HEK293T (cell line): Measurements from ENCODE around the gene CPEB1.

Experiments used
- CTCF ChIA-PET: fragments of 350-600 bp; formaldehyde crosslinking; extraction: SDS; loops from one replicate; lab custom pipeline; 2021; ENCODE audit warnings: antibody characterized with exemption, inconsistent platforms; lab: Yijun Ruan, JAX
- POLR2A ChIA-PET: fragments of 350-600 bp; formaldehyde crosslinking; extraction: SDS; loops from one replicate; lab custom pipeline; 2020; ENCODE audit warnings: antibody characterized with exemption, inconsistent platforms; lab: Yijun Ruan, JAX
- DNase-seq: peaks from one replicate; pipeline ENCODE4 v3.0.0; 2012; ENCODE audit warnings: mixed read lengths; ENCODE audit errors: extremely low spot score
- ARNT ChIP-seq: fragments of 450-650 bp; IDR thresholded peaks from 2 replicates; pipeline ENCODE4 v1.6.1; 2017; ENCODE audit warnings: mild to moderate bottlenecking
- BHLHE40 ChIP-seq: fragments of 450-650 bp; IDR thresholded peaks from 2 replicates; pipeline ENCODE4 v1.6.1; 2016; ENCODE audit warnings: mild to moderate bottlenecking, moderate library complexity, borderline replicate concordance
- CTBP1 ChIP-seq: fragments of 450-650 bp; IDR thresholded peaks from 2 replicates; pipeline ENCODE4 v1.6.1; 2016; ENCODE audit warnings: borderline replicate concordance
- ELF4 ChIP-seq: fragments of 450-650 bp; IDR thresholded peaks from 2 replicates; pipeline ENCODE4 v1.6.1; 2017; ENCODE audit warnings: antibody characterized with exemption
- FOXA1 ChIP-seq: fragments of 450-650 bp; IDR thresholded peaks from 2 replicates; pipeline ENCODE4 v1.6.1; 2016; ENCODE audit warnings: mild to moderate bottlenecking
- FOXK2 ChIP-seq: fragments of 450-650 bp; IDR thresholded peaks from 2 replicates; pipeline ENCODE4 v1.6.1; 2016; ENCODE audit warnings: mild to moderate bottlenecking
- FOXM1 ChIP-seq: fragments of 450-650 bp; IDR thresholded peaks from 2 replicates; pipeline ENCODE4 v1.6.1; 2017; ENCODE audit warnings: mild to moderate bottlenecking, borderline replicate concordance
- HDGF ChIP-seq: fragments of 450-650 bp; IDR thresholded peaks from 2 replicates; pipeline ENCODE4 v1.6.1; 2017; ENCODE audit warnings: antibody characterized with exemption, borderline replicate concordance
- L3MBTL2 ChIP-seq: fragments of 450-650 bp; conservative IDR thresholded peaks from 2 replicates; pipeline ENCODE4 v1.6.1; 2016; ENCODE audit warnings: mild to moderate bottlenecking
- LEF1 ChIP-seq: fragments of 450-650 bp; IDR thresholded peaks from 2 replicates; pipeline ENCODE4 v1.6.1; 2017; ENCODE audit warnings: mild to moderate bottlenecking, borderline replicate concordance
- NFRKB ChIP-seq: fragments of 450-650 bp; IDR thresholded peaks from 2 replicates; pipeline ENCODE4 v1.6.1; 2016; ENCODE audit warnings: mild to moderate bottlenecking, moderate library complexity
- PKNOX1 ChIP-seq: fragments of 450-650 bp; IDR thresholded peaks from 2 replicates; pipeline ENCODE4 v1.6.1; 2016
- SP1 ChIP-seq: fragments of 450-650 bp; IDR thresholded peaks from 2 replicates; pipeline ENCODE4 v1.6.1; 2017
- SUZ12 ChIP-seq: fragments of 450-650 bp; IDR thresholded peaks from 2 replicates; pipeline ENCODE4 v1.6.1; 2016; ENCODE audit warnings: mild to moderate bottlenecking
- TARDBP ChIP-seq: fragments of 450-650 bp; IDR thresholded peaks from 2 replicates; pipeline ENCODE4 v1.6.1; 2016
- ZNF384 ChIP-seq: fragments of 450-650 bp; IDR thresholded peaks from 2 replicates; pipeline ENCODE4 v1.6.1; 2016

The CPEB1 gene

DNA sequence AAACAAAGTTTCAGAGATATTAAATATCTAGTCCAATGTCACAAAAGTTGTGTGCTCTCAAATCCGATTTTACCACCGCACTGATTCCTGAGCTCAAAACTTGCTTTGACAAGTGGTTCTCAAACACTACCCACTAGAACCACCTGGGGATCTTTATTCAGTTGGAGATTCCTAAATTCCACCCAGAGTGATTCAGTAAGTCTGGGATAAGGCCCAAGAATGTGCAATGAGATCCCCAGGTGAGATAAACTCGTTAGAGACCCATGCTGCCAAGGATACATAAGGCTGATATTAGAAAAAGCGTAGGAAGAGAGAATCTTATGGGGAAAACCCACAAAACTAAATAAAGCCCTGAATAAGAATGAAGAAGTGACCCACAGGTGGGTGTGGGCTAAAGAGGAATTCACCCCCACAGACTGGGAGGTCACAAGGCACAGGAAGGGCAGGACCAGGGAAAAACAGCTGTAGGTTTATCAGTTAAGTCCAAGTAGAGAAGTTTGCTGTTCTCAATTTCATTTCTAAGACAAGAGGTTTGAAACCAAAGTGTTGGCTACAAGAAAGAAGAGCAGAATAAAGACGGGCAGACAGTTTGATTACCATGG lies 95.4 kb downstream of the CPEB1 start:
- no peak for TF ChIP-seq ARNT
- TF ChIP-seq NFRKB = no peak
- no peak for TF ChIP-seq BHLHE40
- TF ChIP-seq LEF1 = no peak
- no peak for TF ChIP-seq SUZ12
- no peak for TF ChIP-seq ZNF384
- TF ChIP-seq FOXA1 = no peak
- TF ChIP-seq PKNOX1 = no peak
- no peak for TF ChIP-seq TARDBP
- TF ChIP-seq SP1 = no peak
- no peak for TF ChIP-seq FOXK2
- no peak for TF ChIP-seq ELF4
- TF ChIP-seq HDGF = no peak
- TF ChIP-seq CTBP1 = no peak
- no peak for TF ChIP-seq FOXM1
- DNase-seq = no peak
- POLR2A ChIA-PET = interaction anchor here (1.9 kb wide), 1 partner anchor 12 kb away, joined by 7 read pairs; the partner anchor contains the start of gene RPS17
- CTCF ChIA-PET = interaction anchor here (1.0 to 1.2 kb wide), 2 partner anchors 9 to 12 kb away, joined by 3 read pairs; partner anchors contain the start of gene RPS17

GRCh38 chr15:82549199-82549665 lies 97.9 kb downstream of the CPEB1 start:
- no peak for DNase-seq
- ChIA-PET POLR2A (interaction anchor here (0.9 to 1.4 kb wide), 2 partner anchors 9 to 13 kb away, joined by 5 to 9 read pairs; partner anchors contain the start of gene RPS17), CTCF (interaction anchor here (0.8 kb wide), 1 partner anchor 9 kb away, joined by 6 read pairs; the partner anchor contains the start of gene RPS17)
- no peak for TF ChIP-seq NFRKB
- no peak for TF ChIP-seq PKNOX1
- TF ChIP-seq FOXA1 = no peak
- no peak for TF ChIP-seq HDGF
- no peak for TF ChIP-seq L3MBTL2
- no peak for TF ChIP-seq BHLHE40
- no peak for TF ChIP-seq SUZ12
- no peak for TF ChIP-seq ZNF384
- no peak for TF ChIP-seq SP1
- TF ChIP-seq TARDBP = no peak
- TF ChIP-seq FOXK2 = no peak
- TF ChIP-seq FOXM1 = no peak
- TF ChIP-seq CTBP1 = no peak
- TF ChIP-seq LEF1 = no peak
- TF ChIP-seq ELF4 = no peak
- no peak for TF ChIP-seq ARNT

DNA sequence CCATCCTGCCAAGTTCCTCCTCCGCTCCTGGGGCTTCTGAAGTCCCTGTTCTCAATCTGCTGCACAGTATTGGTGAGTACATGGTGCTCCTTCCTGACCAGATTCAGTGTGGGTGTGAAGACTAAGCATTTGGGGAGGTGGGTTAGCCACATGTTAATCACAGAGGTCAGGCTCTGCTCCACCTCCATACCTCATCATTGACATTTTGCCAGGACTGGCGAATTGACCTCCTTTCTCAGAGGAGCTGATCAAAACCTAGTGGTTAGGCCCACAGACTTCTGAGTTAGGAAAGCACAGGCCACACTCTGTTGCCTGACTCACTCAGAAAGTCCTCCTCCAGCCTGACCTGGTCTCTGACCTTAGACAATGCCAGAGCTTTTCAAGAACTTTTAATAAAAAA lies 98.5 kb downstream of the CPEB1 start:
- ChIA-PET CTCF (interaction anchor here (0.6 to 0.8 kb wide), 2 partner anchors 8 to 165 kb away, joined by 3 to 6 read pairs; partner anchors contain the start of gene RPS17), POLR2A (interaction anchor here (0.9 to 1.4 kb wide), 2 partner anchors 8 to 13 kb away, joined by 5 to 9 read pairs; partner anchors contain the start of gene RPS17)
- TF ChIP-seq HDGF = no peak
- TF ChIP-seq FOXK2 = no peak
- no peak for TF ChIP-seq TARDBP
- no peak for TF ChIP-seq ZNF384
- no peak for DNase-seq

DNA sequence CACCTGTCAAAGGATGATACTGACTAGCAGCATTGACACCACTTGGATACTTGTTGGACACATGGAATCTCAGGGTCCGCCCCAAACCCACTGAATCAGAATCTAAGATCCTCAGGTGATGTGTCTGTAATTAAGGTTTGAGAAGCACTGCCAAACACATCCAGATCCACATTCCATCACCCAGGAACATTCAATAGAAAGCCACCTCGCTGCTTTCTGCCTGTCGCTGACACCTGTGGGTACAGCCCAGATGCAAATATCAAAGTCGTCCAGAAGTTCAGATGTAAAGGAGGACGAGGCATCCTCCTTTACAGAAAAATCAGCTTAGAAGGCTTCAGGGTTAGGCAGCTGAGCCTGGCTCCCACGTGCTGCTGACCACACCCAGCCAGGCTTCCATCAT lies 101.7 kb downstream of the CPEB1 start:
- ChIA-PET CTCF (interaction anchor here (0.7 kb wide), 1 partner anchor 455 kb away, joined by 3 read pairs; no protein-coding TSS in a partner anchor), POLR2A (no interaction called here)
- TF ChIP-seq FOXM1 (no peak), BHLHE40 (no peak), HDGF (no peak), ARNT (no peak), ZNF384 (no peak), CTBP1 (no peak), FOXA1 (no peak), TARDBP (no peak), PKNOX1 (no peak), LEF1 (no peak), ELF4 (no peak), L3MBTL2 (no peak), FOXK2 (no peak), NFRKB (no peak), SUZ12 (no peak)
- no peak for DNase-seq

DNA sequence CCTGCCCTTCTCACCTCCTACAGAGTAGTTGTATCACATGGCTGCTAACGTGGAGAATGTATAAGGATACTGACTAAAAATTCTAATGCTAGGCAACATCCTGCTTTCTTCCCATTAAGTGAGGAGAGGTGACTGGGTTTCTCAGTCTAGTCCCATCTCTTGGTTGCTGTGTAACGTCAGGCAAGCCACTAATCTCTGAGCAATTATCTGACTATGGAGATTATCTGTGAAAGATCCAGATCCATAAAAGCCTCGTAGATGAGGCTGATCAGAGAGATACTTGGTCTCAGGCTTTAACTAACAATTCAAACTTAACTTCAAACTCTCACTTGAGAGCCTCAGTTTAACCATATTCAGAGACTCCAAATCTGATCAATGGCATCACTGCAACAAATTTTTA lies 102.2 kb downstream of the CPEB1 start:
- CTCF ChIA-PET = no interaction called here
- TF ChIP-seq ELF4 = no peak
- TF ChIP-seq FOXK2 = no peak
- TF ChIP-seq FOXM1 = no peak
- no peak for TF ChIP-seq PKNOX1
- no peak for TF ChIP-seq L3MBTL2
- TF ChIP-seq FOXA1 = no peak
- no peak for TF ChIP-seq SP1
- no peak for TF ChIP-seq HDGF
- no peak for TF ChIP-seq SUZ12
- no peak for TF ChIP-seq LEF1
- no peak for TF ChIP-seq BHLHE40
- no peak for TF ChIP-seq NFRKB
- POLR2A ChIA-PET = interaction anchor here (2.7 kb wide), 1 partner anchor 9 kb away, joined by 13 read pairs; no protein-coding TSS in a partner anchor
- no peak for DNase-seq

DNA sequence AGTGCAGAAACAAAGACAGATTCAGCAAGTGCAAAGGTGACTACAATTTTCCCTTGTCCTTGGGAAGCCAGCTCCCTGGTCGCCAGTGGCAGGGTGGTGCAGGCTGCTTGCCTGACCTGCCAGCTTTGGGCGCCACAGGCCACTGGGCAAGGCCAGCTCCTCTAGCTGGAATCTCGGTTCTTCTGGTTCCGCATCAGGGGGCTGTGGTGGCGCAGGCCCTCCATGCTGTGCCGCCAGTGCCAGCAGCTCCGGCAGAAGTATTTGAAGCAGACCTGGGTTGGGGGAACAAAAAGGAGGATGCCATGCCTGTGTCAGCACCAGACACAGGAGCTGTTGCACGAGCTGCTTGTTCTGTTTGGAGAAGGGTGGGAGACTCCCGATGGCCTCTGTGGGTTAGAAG lies 102.7 kb downstream of the CPEB1 start:
- DNase-seq = no peak
- POLR2A ChIA-PET = interaction anchor here (0.7 to 2.7 kb wide), 3 partner anchors 10 to 205 kb away, joined by 3 to 13 read pairs (median 9); no protein-coding TSS in a partner anchor
- TF ChIP-seq SUZ12 = no peak
- TF ChIP-seq FOXM1 = no peak
- TF ChIP-seq HDGF = no peak
- no peak for TF ChIP-seq TARDBP
- no peak for TF ChIP-seq ELF4
- no peak for TF ChIP-seq ZNF384
- TF ChIP-seq SP1 = no peak
- TF ChIP-seq FOXK2 = no peak
- TF ChIP-seq NFRKB = no peak
- TF ChIP-seq PKNOX1 = no peak
- CTCF ChIA-PET = no interaction called here
